Fibroblast of upper back skin (primary cell): ENCODE measurements around the gene MLC1.
A peak's percentile ranks its signal among the peaks of the same experiment; 100 is the strongest.

Source experiments
- DNase-seq: peaks from one replicate; pipeline ENCODE4 v3.0.0-alpha.2; 2013

Gene MLC1

DNA sequence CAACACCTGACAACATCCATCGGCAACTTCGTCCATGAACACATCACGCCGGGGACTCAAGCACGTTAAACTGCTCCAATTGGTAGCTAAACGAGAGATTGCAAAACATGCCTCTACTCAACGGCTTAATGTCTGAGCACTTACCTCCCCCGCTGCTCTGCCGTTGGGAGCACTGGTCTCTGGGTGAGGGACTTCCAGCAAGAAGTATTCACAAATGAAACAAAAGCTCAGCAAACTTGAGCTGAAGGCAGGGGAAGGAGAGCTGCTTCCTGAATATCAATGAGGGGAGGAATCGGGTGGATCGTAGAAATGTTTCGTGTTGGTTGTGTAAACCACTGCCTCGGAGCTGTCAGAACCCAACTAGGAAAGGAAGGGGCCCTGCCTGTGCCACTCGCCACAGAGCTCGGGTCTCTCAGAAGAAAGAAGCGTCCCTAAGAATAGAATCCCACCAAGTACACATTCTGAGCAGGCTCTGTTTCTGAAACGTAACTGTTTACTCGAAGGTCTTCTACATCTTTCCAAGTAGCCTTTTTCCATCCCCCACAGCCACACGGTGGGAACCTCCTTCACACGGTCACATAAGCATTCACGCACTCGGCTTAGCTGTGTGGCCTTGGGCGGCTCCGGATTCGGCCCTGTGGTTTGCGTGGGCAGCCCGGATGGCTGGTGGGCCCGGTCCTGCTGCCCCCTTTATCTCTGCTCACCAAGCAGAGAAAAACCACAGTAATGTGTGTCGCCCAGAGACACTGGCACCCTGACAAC lies at the start of gene MLC1:
Gene MLC1, minus strand, starts transcription at position 216 of the 762 bp plus-strand sequence. CDS start 524 bp downstream, outside the sequence.
- DNase-seq: no peak

GRCh38 chr22:50134481-50134880 lies 49.3 kb upstream of the MLC1 start:
- no peak for DNase-seq

DNA sequence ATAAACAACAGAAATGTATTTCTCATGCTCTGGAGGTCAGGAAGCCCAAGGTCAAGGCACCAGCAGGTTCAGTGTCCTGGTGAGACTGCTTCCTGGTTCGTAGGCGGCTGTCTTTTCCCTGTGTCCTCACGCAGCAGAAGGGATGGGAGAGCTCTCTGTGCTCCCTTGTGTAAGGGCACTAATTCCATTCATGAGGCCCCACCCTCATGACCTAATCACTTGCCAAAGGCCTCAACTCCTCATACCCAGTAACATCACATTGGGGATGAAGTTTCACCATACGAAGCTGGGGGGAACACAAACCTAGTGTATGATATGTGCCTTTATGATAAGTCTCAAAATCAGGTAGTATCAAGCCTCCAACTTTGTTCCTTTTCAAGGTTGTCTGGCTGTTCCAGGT lies 46.7 kb upstream of the MLC1 start:
- DNase-seq: no peak

DNA sequence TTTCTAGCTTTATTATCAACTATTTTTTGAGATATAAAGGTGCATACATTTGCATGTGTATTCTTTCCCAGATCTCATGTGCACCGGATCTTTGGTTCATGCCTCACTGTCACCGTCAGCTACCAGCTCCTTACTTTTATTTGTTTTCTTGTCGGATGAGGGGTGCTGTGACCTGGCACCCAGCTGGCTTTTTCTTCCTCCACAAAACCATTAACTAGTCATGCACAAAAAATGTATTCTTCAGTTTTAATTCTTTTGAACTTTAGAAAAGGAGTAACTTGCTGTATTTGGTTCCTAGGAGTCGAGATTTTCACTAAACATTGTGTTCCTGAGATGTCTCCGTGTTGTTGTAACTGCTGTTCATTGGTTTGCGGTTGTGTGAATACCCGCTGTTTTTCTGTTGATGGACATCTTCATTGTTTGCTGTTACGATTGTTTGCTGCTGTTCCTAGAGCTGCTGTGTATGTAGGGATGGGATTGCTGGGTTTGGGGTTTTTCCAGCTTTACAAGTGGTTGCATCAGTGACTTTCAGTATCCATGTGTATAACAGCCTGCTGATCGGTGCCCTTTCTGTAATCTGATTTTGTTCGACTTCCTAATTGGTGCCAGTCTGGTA lies 44.0 kb upstream of the MLC1 start:
- peak; percentile 56 for DNase-seq

DNA sequence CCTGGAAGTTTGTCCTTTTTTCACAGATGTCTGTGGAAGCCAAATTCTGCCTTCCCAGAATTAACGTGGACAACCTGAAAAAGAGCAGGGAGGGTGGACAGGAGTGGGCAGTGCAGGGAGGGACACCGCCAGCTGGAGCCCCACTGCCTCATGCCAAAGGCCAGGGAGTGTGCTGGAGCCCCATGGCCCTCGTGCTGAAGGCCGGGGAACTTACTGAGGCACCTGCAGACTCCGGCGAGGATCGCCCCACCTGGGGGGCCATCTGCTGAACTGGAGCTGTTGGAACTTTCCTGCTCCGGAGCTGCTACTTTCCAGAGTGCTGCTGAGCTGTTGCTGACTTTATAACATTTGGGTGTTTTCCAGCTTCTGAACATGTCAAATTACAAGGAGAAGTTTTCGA lies 39.8 kb upstream of the MLC1 start:
- DNase-seq: no peak

DNA sequence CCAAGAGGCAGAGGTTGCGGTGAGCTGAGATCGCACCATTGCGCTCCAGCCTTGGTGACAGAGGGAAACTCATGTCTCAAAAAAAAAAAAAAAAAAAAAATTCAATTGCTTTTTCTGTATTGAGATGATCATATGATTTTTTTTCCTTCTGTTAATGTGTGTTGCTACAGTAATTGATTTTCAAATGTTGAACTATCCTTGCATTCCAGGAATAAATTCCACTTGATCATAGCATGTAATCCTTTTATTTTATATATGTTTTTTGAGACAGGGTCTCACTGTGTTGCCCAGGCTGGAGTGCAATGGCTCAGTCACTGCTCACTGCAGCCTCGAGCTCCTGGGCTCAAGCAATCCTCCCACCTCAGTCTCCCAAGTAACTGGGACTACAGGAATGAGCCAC lies 37.9 kb upstream of the MLC1 start:
- DNase-seq: no peak

GRCh38 chr22:50121202-50121740 lies 36.0 kb upstream of the MLC1 start:
- no peak for DNase-seq

DNA sequence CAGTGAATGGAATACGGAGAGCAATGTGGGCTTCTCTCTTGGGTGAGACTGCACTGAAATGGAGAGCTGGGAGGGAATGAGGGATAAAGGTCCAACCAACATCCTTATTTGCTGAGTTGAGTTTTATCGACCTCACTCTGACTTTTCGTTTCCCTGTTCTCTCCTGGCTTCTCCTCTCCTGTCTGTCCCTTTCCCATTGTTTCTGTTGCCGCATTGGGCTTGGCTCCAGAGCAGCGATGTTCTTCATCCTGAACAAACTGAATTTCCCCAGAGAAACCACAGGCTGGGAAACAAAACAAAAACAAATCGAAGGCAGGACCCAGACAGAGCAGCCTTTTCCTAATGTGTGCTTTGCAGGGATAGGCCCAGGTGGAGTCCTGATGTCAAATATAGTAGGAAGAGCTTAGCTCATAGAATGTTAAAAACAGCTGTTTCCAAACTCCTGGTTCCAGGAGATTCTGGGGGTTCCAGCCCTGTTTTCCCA lies 34.6 kb upstream of the MLC1 start:
- DNase-seq: no peak

GRCh38 chr22:50119169-50119767 lies 34.0 kb upstream of the MLC1 start:
- DNase-seq: no peak

DNA sequence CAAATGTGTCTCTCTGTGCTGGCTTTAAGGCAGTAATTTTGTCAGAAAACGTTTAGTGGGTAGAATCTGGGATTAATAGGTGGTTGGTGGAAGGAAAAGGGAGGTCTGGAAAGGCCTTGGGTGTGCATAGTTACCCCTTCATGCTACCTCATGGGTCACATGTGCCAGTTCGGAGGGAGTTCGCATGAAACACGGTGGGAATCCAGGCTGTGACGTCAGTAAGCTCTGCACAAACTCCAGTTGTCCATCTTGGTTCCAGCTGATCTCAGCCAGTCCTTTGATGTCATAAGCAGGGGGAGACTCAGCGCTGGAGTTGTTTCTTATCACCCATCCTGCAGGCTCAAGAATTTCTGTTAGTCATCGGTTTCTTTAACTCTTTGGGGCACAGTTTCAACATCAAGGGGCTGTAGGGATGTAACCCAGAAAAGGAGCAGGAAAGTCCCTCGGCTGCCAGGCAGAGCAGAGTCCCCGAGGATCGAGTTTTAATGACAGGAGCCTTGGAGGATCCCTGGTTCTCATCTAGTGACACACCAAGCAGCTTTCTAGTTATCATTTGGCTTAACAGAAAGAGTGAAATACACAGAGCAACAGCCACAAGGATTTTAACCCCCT lies 33.4 kb upstream of the MLC1 start:
- DNase-seq: peak; percentile 84

DNA sequence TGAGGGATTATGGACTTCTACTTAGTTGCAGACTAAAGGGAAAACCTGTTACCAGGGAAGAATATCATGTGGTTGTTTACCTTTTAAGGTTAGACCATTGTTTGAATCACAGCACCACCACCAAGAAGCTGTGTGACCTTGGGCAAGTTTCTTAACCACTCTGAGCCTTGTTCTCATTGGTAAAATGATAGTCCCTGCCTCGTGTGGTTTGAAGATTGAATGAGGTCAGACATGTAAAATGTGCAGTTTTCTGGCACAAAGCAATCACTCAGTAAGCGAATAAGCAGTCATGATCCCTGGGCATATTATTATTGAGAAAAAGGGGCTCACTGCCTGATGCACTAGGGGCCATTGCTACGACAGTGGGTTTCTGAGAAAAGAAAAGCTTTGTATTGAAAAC lies 32.9 kb upstream of the MLC1 start:
- no peak for DNase-seq

- no peak for DNase-seq
These were observed 32.0 kb upstream of the MLC1 start for GRCh38 chr22:50117168-50117762.

- DNase-seq: no peak
These were observed 30.5 kb upstream of the MLC1 start for GRCh38 chr22:50115693-50116092.

DNA sequence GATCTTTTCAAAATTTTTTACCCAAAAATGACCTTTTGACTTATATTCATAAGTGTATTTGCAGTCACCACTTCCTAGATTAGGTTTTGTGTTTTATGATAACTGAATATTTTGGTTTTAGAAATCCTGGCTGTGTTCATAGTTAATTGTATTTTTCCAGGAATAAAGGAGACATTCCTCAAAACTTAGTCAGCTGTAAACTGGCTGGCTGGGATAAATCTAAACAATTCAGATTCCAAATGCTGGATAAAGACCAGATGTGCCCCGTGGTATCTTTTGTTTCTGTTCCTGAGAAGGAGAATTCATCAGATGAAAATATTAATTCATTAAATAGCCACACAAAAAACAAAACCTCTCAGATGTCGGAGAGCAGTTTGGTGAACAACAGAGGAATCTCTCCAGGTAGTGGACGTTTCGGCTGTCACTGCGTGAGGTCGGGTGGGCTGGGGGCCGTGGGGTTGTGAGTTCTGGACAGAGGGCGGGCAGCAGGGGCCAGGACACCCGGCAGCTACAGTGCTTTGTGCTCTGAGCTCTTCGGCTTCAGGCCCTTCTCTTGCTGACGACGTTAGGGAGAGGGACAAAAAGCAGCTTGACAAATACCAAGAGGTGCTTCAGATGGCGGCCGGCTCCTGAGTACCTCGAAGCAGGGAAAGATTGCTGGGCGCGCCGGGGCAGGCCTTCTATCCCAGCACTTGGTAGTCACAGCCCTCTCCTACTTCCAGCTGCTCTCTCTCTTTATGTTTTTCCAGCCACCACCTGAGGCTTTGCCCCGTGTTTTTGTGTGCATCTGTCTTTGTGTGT lies 29.2 kb upstream of the MLC1 start:
- peak; percentile 83 for DNase-seq

- peak; percentile 87 for DNase-seq
These were observed 27.2 kb upstream of the MLC1 start for GRCh38 chr22:50112151-50113118.

GRCh38 chr22:50111056-50111455 lies 25.8 kb upstream of the MLC1 start:
- no peak for DNase-seq

- no peak for DNase-seq
These were observed 22.3 kb upstream of the MLC1 start for GRCh38 chr22:50107529-50107928.

- peak; percentile 63 for DNase-seq
These were observed 20.2 kb upstream of the MLC1 start for GRCh38 chr22:50105208-50106100.

DNA sequence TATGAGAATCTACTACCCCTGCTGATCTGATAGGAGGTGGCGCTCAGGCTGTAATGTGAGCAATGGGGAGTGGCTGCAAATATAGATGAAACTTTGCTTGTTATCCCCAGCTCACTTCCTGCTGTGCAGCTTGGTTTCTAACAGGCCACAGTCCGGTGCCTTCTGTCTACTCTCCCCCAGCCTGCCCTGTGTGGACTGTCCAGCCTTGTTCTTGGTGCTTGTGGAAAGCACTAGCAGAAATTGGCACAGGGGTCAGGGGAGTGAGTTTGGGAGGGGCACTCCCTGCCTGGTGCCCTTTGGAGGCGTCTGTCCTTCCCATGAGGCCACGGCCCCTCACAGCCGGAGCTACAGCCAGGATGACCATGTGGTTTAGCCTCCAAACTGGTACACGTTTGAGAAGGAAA lies 18.9 kb upstream of the MLC1 start:
- no peak for DNase-seq

- DNase-seq: no peak
These were observed 17.7 kb upstream of the MLC1 start for GRCh38 chr22:50102946-50103345.
